Heart right ventricle (tissue), 16 donors: Measurements from ENCODE around the gene LRMDA. TPM values are rescaled to one million over a fixed set of nuclear protein-coding genes. Genes with fewer than 3 reads are reported as not detected.

ENCODE experiments used
- ATAC-seq, 8 donors: fragments of 200-7000 bp; cut with Tn5 transposase; one replicate each; pipeline ENCODE4 v1.9.1; 2020; ENCODE audit warnings: mild to moderate bottlenecking in 8 of 8, moderate library complexity in 8 of 8, moderate number of reproducible peaks in 1 of 8
- DNase-seq, 2 donors: peaks; one replicate each; pipeline ENCODE4 v3.0.0-alpha.2; 2020
- H3K27ac ChIP-seq, 10 donors: fragments of 200-600 bp; sonication (generic) in 2 of 10; one replicate each; pipeline versions ENCODE4 v1.5.0 to v1.8.0; 2020 to 2022; ENCODE audit warnings: mild to moderate bottlenecking in 3 of 10
- H3K27me3 ChIP-seq, 7 donors: fragments of 200-600 bp; one replicate each; pipeline ENCODE4 v1.8.0; 2021 to 2022; ENCODE audit warnings: mild to moderate bottlenecking in 2 of 7
- H3K36me3 ChIP-seq, 9 donors: fragments of 200-600 bp; sonication (generic) in 1 of 9; one replicate each; pipeline versions ENCODE4 v1.5.0 to v1.8.0; 2020 to 2022; ENCODE audit warnings: mild to moderate bottlenecking in 2 of 9
- H3K4me1 ChIP-seq, 9 donors: fragments of 200-600 bp; sonication (generic) in 1 of 9; one replicate each; pipeline versions ENCODE4 v1.5.0 to v1.8.0; 2020 to 2022; ENCODE audit warnings: mild to moderate bottlenecking in 4 of 9
- H3K4me3 ChIP-seq, 10 donors: fragments of 200-600 bp; sonication (generic) in 2 of 10; one replicate each; pipeline versions ENCODE4 v1.5.0 to v1.8.0; 2020 to 2022; ENCODE audit warnings: mild to moderate bottlenecking in 7 of 10, moderate library complexity in 2 of 10
- H3K9me3 ChIP-seq, 11 donors: fragments of 200-600 bp in 10 of 11; sonication (generic) in 2 of 11; one replicate each; pipeline versions ENCODE4 v1.5.0 to v1.8.0; 2013 to 2022; ENCODE audit warnings: mild to moderate bottlenecking in 2 of 11, control low read depth in 1 of 11, moderate library complexity in 1 of 11
- CTCF ChIP-seq, 9 donors: fragments of 200-600 bp; sonication (generic) in 2 of 9; IDR thresholded peaks; one replicate each; pipeline versions ENCODE4 v1.5.0 to v1.8.0; 2021 to 2022; ENCODE audit warnings: antibody characterized with exemption in 9 of 9, mild to moderate bottlenecking in 5 of 9, moderate library complexity in 1 of 9
- WGBS, 2 donors: extraction: QIAGEN DNeasy Blood & Tissue Kit; methylation state at CpG; one replicate each; pipeline ENCODE4 v1.1.7; 2013; ENCODE audit warnings: inconsistent platforms in 1 of 2; 5-methylcytosine and 5-hydroxymethylcytosine counted together
- intact Hi-C, 10 donors: fragments of 100-400 bp; cut with DNase I; formaldehyde crosslinking; loops; one replicate each; pipeline versions ENCODE4 v1.11.1 to v1.14.2; 2022
- polyA plus RNA-seq, 2 donors: library from polyadenylated mRNA; stranded (reverse); fragments of 200-250 nt; gene quantifications; one replicate each; pipeline ENCODE4 v1.2.3, GENCODE V29; 2013
- total RNA-seq, 10 donors: library from RNA; stranded (reverse); fragmentation: NEBNext Ultra II Directional in 3 of 10; extraction: Animal tissue kit (Norgen Biotek cat#: 25700) in 3 of 10; gene quantifications; one replicate each; pipeline versions ENCODE4 v1.2.1 to v1.2.4, GENCODE V29; 2021 to 2023
- donor health status: Arrhythmogenic right ventricular cardiomyopathy.
- donor health status: ischemic (EF 13 %, LVEDD 7.1; RV severe dilation, severe dysfunction).
- donor health status: healthy with polysubstance abuse.
- donor health status: DM: no; HTN: yes; CAD: no.
- donor health status: DM: no; HTN: no; CAD: no.
- donor health status: ischemic (EF 25% LVEDD 6.9; RV normal size, moderate dysfunction).
- donor health status: ischemic (EF 25% LVEDD 5.7; RV mildly dilated, moderate dysfunction).
- donor health status: healthy.
- donor health status: DM: yes; HTN: yes; CAD: no.
- donor health status: Ischemic cardiomyopathy.
- donor health status: ischemic (EF 35%, LVEDD 5.7; RV mildly dilated, moderate dysfunction).
- donor health status: nonischemic (EF 11% LVEDD 7.7; RV severe dilation, severe dysfunction).
- donor health status: DM: yes; HTN: yes; CAD: no.
- donor health status: PGD.
- donor health status: ischemic (EF 29% LVEDD 5.4; RV normal size, mild dysfunction).
- donor health status: nonischemic (EF 23%, LVEDD 6.1; RV moderate dilation, normal function).

Gene LRMDA
- total and polyA plus RNA-seq, 12 donors: 4.0 to 59.8 (median 12.7) TPM

- no peak for TF ChIP-seq CTCF (IDR thresholded peaks at IDR 0.05)
- no peaks in the 10 kb centered on the region for H3K27me3 ChIP-seq
- peaks cover 0 to 7% (median 0%) of the 10 kb centered on the region in 9 donors for H3K36me3 ChIP-seq
- DNase-seq (no peak), ATAC-seq (no peak)
- H3K4me3 ChIP-seq: no peak overlapping the region
- peaks cover 0 to 72% (median 20%) of the 10 kb centered on the region in 11 donors for H3K9me3 ChIP-seq
- no peaks in the 10 kb centered on the region for H3K4me1 ChIP-seq
- intact Hi-C loops: no loop called here
- WGBS, 2 donors: 78 to 81% methylated on average over 4 of the region's 4 CpGs
- H3K27ac ChIP-seq: no peak overlapping the region
Measured at GRCh38 chr10:75575940-75576339, 144.5 kb downstream of the LRMDA start.

- Histone ChIP-seq H3K27ac (no peak overlapping the region), H3K27me3 (no peaks in the 10 kb centered on the region), H3K36me3 (no peaks in the 10 kb centered on the region), H3K9me3 (peaks cover 0 to 56% (median 25%) of the 10 kb centered on the region in 11 donors), H3K4me1 (no peaks in the 10 kb centered on the region), H3K4me3 (no peak overlapping the region)
- TF ChIP-seq CTCF (IDR thresholded peaks at IDR 0.05): no peak
- WGBS, 2 donors: 100% methylated on average over 1 of the region's 1 CpG
- ATAC-seq (no peak), DNase-seq (no peak)
- intact Hi-C loops: no loop called here
Measured at GRCh38 chr10:75582102-75582501, 150.7 kb downstream of the LRMDA start.

GRCh38 chr10:75585294-75585693 lies 153.9 kb downstream of the LRMDA start:
- WGBS, 2 donors: 100% methylated on average over 1 of the region's 1 CpG
- Histone ChIP-seq H3K27ac (no peak overlapping the region), H3K9me3 (peaks cover 0 to 34% (median 25%) of the 10 kb centered on the region in 11 donors), H3K36me3 (no peaks in the 10 kb centered on the region), H3K4me1 (no peaks in the 10 kb centered on the region), H3K27me3 (no peaks in the 10 kb centered on the region), H3K4me3 (no peak overlapping the region)
- intact Hi-C loops: no loop called here
- TF ChIP-seq CTCF (IDR thresholded peaks at IDR 0.05): no peak
- ATAC-seq (no peak), DNase-seq (no peak)

GRCh38 chr10:75586814-75587213 lies 155.4 kb downstream of the LRMDA start:
- WGBS, 2 donors: 94 to 97% methylated on average over 1 of the region's 1 CpG
- intact Hi-C loops: no loop called here
- H3K27ac ChIP-seq: no peak overlapping the region
- H3K4me1 ChIP-seq: peaks cover 0 to 6% (median 0%) of the 10 kb centered on the region in 9 donors
- no peak for ATAC-seq
- no peak overlapping the region for H3K4me3 ChIP-seq
- no peaks in the 10 kb centered on the region for H3K36me3 ChIP-seq
- H3K9me3 ChIP-seq: peaks cover 0 to 21% (median 13%) of the 10 kb centered on the region in 11 donors
- no peaks in the 10 kb centered on the region for H3K27me3 ChIP-seq
- TF ChIP-seq CTCF (IDR thresholded peaks at IDR 0.05): no peak
- no peak for DNase-seq
